ENCODE measurements around the gene FCGR3A. TPM values are rescaled to one million over a fixed set of nuclear protein-coding genes. Genes with fewer than 3 reads are reported as not detected.
"Not testable (repeated sequence)": the region's sequence is repeated elsewhere in the genome, so short reads cannot be mapped to it uniquely, and the experiment has no call there.

The FCGR3A gene
- polyA plus RNA-seq, 3 donors, result 35.9 to 138 (median 131) TPM

- peaks cover 10% of the 10 kb centered on the region for H4K20me1 ChIP-seq (ENCODE audit: insufficient read depth, low read length)
- H3K4me2 ChIP-seq (replicated peaks; ENCODE audit: extremely low read depth, low read length, poor library complexity, severe bottlenecking), result peak overlapping the region; percentile 55
- H3K27me3 Mint-ChIP-seq (ENCODE audit: low read depth in 3 of 3); H3K79me2 ChIP-seq (ENCODE audit: insufficient read depth, low read length); intact Hi-C loops (cut with micrococcal nuclease); H3K9me3 Mint-ChIP-seq; H3K27me3 ChIP-seq (ENCODE audit: control insufficient read depth in 2 of 2, insufficient read depth in 2 of 2, low read length in 2 of 2); DNase-seq; H3K9me3 ChIP-seq (replicated peaks in 1 of 2; ENCODE audit: control insufficient read depth in 1 of 2, insufficient read depth in 1 of 2, low read length in 2 of 2): not testable (repeated sequence)
- H3K9ac ChIP-seq (ENCODE audit: insufficient read depth, low read length, poor library complexity, severe bottlenecking), result peak overlapping the region; percentile 36
- Mint-ChIP-seq H3K4me1 (peaks cover 55% of the 10 kb centered on the region), H3K27ac (peak overlapping the region; percentile 46 to 86 (median 77)), H3K36me3 (peaks cover 44 to 55% of the 10 kb centered on the region in 2 donors), H3K4me3 (peak overlapping the region; percentile 86 to 90)
- H3K4me3 ChIP-seq (replicated peaks in 1 of 3; ENCODE audit: low read depth in 2 of 3, low read length in 3 of 3), result peak overlapping the region; percentile 61 to 90 (median 68)
- peaks cover 25 to 35% of the 10 kb centered on the region in 2 donors for H3K36me3 ChIP-seq (replicated peaks in 1 of 2; ENCODE audit: control insufficient read depth in 1 of 2, insufficient read depth in 2 of 2, low read length in 2 of 2)
- peaks cover 32 to 46% of the 10 kb centered on the region in 2 donors for H3K4me1 ChIP-seq (ENCODE audit: control insufficient read depth in 1 of 2, insufficient read depth in 2 of 2, low read length in 2 of 2)
- H2AFZ ChIP-seq (ENCODE audit: insufficient read depth, low read depth, low read length, poor library complexity, severe bottlenecking), result peak overlapping the region; percentile 56
- 3% methylated on average over 19 of the region's 55 CpGs for WGBS (ENCODE audit: insufficient coverage)
- H3K27ac ChIP-seq (ENCODE audit: low read depth in 1 of 2, low read length in 2 of 2), result peak overlapping the region; percentile 23 to 53
Observed at GRCh38 chr1:161524742-161525291, 24.8 kb downstream of the FCGR3A start.

- peak; percentile 77 to 91 (median 80) for DNase-seq
- H3K79me2 ChIP-seq (ENCODE audit: insufficient read depth, low read length); H3K27me3 Mint-ChIP-seq (ENCODE audit: low read depth in 3 of 3); H3K27me3 ChIP-seq (ENCODE audit: control insufficient read depth in 2 of 2, insufficient read depth in 2 of 2, low read length in 2 of 2); H3K9me3 Mint-ChIP-seq; H3K9me3 ChIP-seq (replicated peaks in 1 of 2; ENCODE audit: control insufficient read depth in 1 of 2, insufficient read depth in 1 of 2, low read length in 2 of 2); intact Hi-C loops (cut with micrococcal nuclease): not testable (repeated sequence)
- Histone ChIP-seq H3K4me1 (ENCODE audit: control insufficient read depth in 1 of 2, insufficient read depth in 2 of 2, low read length in 2 of 2) (peaks cover 27 to 41% of the 10 kb centered on the region in 2 donors), H3K4me2 (replicated peaks; ENCODE audit: extremely low read depth, low read length, poor library complexity, severe bottlenecking) (peak within 1 kb of the TSS; percentile 76), H4K20me1 (ENCODE audit: insufficient read depth, low read length) (peaks cover 11% of the 10 kb centered on the region), H3K36me3 (replicated peaks in 1 of 2; ENCODE audit: control insufficient read depth in 1 of 2, insufficient read depth in 2 of 2, low read length in 2 of 2) (peaks cover 30 to 43% of the 10 kb centered on the region in 2 donors), H3K4me3 (replicated peaks in 1 of 3; ENCODE audit: low read depth in 2 of 3, low read length in 3 of 3) (peak within 1 kb of the TSS; percentile 61 to 90 (median 68)), H3K9ac (ENCODE audit: insufficient read depth, low read length, poor library complexity, severe bottlenecking) (peak within 1 kb of the TSS; percentile 60), H3K27ac (ENCODE audit: low read depth in 1 of 2, low read length in 2 of 2) (peak within 1 kb of the TSS; percentile 68 to 74), H2AFZ (ENCODE audit: insufficient read depth, low read depth, low read length, poor library complexity, severe bottlenecking) (peak within 1 kb of the TSS; percentile 66)
- Mint-ChIP-seq H3K36me3 (peaks cover 50 to 62% of the 10 kb centered on the region in 2 donors), H3K4me1 (peaks cover 50% of the 10 kb centered on the region), H3K27ac (peak within 1 kb of the TSS; percentile 77 to 89 (median 86)), H3K4me3 (peak within 1 kb of the TSS; percentile 86 to 90)
- 0% methylated on average over 40 of the region's 72 CpGs for WGBS (ENCODE audit: insufficient coverage)
Observed at GRCh38 chr1:161523817-161524741, 25.5 kb downstream of the FCGR3A start, which contains the start of gene HSPA6. Gene HSPA6 (plus strand): TSS chr1:161524540. CDS start chr1:161524659, 119 bp downstream.

GRCh38 chr1:161523041-161523816 is 26.4 kb downstream of the FCGR3A start:
- intact Hi-C loops (cut with micrococcal nuclease); H3K9me3 Mint-ChIP-seq; H3K27me3 Mint-ChIP-seq (ENCODE audit: low read depth in 3 of 3); H2AFZ ChIP-seq (ENCODE audit: insufficient read depth, low read depth, low read length, poor library complexity, severe bottlenecking); H3K79me2 ChIP-seq (ENCODE audit: insufficient read depth, low read length); H3K9me3 ChIP-seq (replicated peaks in 1 of 2; ENCODE audit: control insufficient read depth in 1 of 2, insufficient read depth in 1 of 2, low read length in 2 of 2); H3K27me3 ChIP-seq (ENCODE audit: control insufficient read depth in 2 of 2, insufficient read depth in 2 of 2, low read length in 2 of 2); H3K9ac ChIP-seq (ENCODE audit: insufficient read depth, low read length, poor library complexity, severe bottlenecking); DNase-seq: not testable (repeated sequence)
- 84% methylated on average over 9 of the region's 20 CpGs for WGBS (ENCODE audit: insufficient coverage)
- peak overlapping the region in 1 of 2 donors; percentile 74 for H3K27ac ChIP-seq (ENCODE audit: low read depth in 1 of 2, low read length in 2 of 2)
- peaks cover 17% of the 10 kb centered on the region for H4K20me1 ChIP-seq (ENCODE audit: insufficient read depth, low read length)
- H3K36me3 Mint-ChIP-seq, result peaks cover 58 to 71% of the 10 kb centered on the region in 2 donors
- peaks cover 42% of the 10 kb centered on the region for H3K4me1 Mint-ChIP-seq
- peaks cover 36 to 51% of the 10 kb centered on the region in 2 donors for H3K36me3 ChIP-seq (replicated peaks in 1 of 2; ENCODE audit: control insufficient read depth in 1 of 2, insufficient read depth in 2 of 2, low read length in 2 of 2)
- peak overlapping the region; percentile 86 to 89 for H3K4me3 Mint-ChIP-seq
- H3K27ac Mint-ChIP-seq, result peak overlapping the region in 6 of 7 donors; percentile 0 to 89 (median 82)
- peak overlapping the region in 2 of 3 experiments; percentile 68 to 90 for H3K4me3 ChIP-seq (replicated peaks in 1 of 3; ENCODE audit: low read depth in 2 of 3, low read length in 3 of 3)
- peak overlapping the region; percentile 76 for H3K4me2 ChIP-seq (replicated peaks; ENCODE audit: extremely low read depth, low read length, poor library complexity, severe bottlenecking)
- peaks cover 22 to 34% of the 10 kb centered on the region in 2 donors for H3K4me1 ChIP-seq (ENCODE audit: control insufficient read depth in 1 of 2, insufficient read depth in 2 of 2, low read length in 2 of 2)

Data from CD14-positive monocyte (primary cell).